ENCODE results near the gene TENT5C.

The TENT5C gene

DNA sequence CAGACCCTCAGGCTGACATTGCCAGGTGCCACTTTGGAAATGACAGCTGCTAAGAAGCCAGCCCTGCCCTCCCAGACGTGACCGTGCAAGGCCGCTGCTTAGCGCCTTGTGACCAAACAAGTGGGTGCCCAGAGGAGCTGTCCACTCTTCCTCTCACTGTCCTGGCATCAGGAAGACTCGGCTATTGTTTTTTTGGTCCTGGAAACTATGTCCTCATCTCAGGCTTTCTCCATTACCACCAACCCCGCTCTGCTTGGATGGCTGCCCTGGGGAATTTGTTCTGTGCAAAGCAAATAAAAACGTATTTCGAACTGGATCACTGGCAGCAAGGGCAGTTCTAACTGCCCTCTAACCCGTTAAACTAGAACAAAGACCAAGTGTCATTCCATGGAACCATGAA, 13.7 kb upstream of the TENT5C start:
- DNase-seq (ENCODE audit: low spot score): no peak

DNA sequence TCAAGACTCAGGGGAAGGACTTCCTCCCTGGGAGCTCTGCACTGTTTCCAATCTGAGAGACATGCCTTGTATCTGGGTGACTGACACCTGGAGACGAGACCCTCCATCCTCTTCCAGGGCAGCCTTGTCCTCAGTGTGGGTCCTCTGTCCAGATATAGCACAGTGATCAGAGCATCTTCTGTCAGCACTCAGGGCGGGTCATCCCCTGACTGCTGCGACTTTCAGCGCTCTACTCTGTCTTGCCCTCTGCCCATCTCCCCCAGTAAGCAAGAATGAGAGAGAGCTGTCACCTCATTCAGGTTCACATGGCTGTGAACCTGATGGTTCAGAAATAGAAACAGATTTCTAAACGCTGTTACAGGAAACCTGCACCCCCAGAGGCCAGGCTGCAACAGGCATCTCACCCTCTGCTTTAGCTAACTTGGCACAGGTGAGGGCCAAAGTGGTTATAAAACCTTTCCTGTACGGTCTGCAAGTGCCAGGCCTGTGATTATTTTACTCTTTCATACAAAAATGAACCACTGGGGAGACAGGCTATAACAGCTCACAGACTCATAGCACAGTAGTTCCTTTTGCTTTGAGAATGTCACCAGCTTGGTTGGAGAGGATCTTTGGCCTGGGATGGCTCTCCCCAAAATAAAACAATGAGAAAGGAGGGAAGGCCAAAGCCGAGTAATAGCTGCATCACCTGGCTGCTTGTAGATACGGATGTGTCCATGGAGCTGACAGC, 11.4 kb upstream of the TENT5C start:
- DNase-seq (ENCODE audit: low spot score): no peak

DNA sequence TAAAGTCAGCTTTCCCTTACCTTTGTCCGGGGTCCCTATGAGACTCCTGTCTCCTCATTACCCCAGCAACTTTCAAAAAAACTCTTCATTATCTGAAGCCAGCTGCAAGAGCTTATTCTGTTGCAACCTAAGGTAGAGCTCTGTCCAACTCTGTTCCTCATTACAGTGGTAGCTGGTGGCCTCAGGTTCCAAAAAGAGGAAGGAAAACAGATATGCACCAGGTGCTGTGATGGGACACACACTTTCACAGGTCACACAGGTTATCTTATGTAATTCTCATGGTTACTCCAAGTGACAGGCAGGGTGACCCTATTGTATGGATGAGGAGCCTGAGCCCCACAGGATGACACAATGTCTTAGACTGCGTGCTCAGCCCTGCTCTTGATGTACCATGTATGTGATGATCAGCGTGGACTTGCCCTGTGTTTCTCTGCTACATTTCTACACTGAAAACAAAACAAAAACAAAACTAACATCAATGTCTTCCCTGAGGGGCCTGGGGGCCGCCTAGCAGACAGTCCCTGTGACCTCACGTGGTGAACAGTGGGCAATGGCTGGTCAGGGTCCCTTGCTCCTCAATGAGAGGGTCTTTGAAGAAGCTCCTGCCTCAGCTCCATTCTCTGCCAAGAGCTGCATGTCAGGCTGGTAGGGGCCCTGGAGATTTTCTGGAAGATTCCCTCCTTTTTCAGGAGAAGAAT, 9.7 kb upstream of the TENT5C start:
- DNase-seq (ENCODE audit: low spot score): no peak

DNA sequence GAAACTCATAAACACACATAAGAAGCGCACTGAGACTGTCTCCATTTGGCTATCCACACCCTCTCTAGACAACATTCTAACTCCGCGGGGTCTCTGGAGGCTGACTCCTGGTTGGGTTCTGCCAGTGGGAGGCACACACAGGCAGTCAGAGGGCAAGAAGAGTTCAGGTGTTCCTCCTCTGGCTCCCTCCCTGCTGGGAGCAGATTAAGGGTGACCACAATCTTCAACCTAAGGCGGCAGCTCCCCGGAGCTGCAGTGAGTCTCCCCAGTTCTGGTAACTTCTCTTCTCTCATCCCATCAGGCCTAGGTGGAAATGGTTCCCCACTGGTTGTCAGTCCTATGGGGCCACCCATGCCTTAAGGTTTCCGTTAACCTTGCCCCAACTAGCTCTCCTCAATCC, 7.4 kb upstream of the TENT5C start:
- DNase-seq (ENCODE audit: low spot score): no peak

DNA sequence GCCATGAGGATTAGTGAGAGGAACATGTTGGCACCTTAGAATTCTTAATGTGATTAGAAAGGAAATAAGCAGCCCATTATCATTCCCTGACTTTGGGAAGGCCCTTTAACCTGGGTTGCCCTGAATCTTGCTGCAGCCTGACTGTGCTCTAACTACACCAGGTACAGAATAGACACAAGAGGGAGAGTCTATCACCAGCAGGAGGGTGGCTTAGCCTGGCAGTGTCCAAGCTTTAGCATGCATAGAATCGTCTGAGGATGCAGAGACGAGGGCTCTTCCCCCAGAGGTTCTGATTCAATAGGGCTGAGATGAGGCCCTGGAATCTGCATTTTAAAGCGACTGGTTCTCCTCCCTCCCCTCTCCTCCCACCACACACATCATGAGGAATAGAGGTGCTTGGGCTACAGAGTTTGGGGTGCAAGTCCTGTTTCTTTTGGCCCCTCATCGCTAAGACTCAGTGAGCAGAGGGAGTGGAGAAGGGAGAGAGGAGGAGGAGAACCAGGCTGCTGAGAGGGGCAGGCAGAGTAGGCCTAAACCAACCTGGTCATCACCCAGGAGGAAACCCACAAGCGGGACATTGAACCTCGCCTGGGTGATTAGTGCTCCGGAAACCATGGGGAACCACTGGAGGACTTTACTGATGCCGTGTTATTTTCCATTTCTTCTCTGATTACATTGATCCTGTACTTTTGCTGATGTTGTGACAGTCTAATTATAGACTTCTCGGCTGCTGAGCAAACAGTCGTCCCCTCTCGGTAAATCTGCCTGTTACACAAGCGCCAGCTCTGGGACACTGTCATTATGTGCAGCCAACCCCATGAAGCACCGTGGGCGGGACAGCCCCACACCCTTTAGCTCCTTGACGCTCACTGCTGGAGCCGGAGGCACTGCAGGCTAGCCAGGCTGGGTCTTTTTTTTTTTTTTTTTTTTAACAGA, 6.3 kb upstream of the TENT5C start:
- DNase-seq (ENCODE audit: low spot score): no peak

DNA sequence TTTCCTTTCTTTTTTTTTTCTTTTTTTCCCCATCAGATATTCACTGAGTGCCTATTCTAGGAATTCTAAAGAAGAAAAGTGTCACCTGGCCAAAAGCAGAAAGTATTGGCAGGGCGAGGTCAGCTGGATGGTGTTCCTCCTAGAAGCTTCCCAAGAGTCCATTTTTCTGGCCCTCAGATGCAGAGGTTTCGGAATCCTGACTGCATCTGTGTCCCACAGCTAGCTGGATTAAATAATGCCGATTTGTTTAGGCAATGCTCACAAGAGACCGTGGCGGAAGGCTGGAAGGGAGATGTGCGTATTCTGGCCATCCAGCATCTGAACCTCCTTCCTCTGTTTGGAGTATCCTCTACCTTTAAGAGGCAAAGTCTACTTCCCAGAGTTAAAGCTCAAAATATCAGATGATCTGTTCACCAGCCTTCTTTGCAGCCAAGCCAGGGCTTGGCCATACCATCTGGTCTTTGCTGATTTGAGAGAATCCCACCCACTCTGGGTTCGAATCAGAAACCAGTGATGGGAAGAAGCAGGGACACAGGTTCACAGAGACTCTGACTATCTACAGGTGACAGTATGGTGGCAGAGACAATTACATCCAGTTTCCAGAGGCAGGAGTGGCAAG, 5.4 kb upstream of the TENT5C start:
- DNase-seq (ENCODE audit: low spot score): no peak

DNA sequence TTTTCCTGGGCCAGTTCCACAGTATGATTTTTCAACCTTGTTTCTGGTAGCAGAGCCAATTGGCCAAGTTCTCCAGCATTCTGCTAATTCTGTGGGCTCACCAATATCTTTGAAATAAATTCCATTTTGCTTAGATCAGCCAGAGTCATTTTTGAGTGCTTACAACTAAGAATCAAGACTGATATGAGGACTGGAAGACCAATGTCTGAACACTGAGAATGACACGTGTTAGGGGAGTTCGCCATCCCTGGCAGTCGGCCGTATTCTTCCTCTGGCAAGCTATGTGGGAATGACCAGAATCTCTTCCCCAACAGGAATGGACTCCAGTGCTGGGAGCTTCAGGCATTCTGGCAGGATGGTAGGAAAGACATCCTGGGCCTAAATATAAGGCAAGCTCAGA, 4.9 kb upstream of the TENT5C start:
- DNase-seq (ENCODE audit: low spot score): no peak

DNA sequence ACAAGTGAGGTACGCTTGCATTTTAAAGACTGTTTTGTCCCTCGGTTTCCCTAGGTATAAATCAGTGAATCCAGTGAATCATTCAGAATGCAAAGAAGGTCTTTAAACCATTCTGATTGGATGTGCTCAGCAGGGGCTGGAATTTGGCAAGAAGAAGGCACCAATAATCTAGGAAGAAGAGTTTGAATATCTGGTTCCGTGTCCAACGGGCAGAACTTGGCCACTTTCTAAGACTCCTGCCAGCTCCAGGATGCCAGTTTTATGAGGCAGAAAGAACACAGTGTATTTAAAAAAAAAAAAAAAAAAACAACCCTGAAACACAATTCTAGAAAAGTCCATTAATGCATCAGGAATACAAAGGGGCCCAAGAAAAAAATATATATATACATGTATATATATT, 3.0 kb upstream of the TENT5C start:
- DNase-seq (ENCODE audit: low spot score): no peak

DNA sequence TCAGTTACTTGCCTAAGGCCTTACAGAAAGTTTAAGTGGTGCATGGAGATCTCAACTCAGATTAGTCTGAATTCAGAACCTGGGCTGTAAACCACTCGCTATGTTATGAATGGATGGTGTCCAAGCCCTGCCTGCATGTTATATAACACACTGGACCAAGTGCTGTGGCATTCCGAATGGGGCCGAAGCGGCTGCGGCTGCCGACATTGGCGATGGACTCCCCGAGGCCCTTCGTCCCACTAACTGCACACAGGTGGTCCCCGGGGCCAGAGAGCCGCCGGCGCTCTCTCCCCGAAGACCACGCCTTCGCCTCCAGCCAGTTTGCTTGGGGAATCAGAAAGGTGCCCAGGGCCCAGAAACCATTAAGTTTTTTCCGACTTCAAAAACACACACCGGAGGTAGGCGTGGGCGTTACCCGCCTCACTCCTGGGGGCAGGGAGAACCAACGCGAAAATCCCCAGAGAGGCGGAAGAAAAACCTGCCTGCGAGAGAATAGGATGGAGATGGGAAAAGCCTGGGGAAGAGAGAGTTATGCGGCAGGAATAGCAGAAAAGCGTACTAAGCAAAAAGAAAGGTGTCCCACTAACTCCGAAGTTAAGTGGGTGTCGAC, 579 bp upstream of the TENT5C start:
- peak; percentile 22 for DNase-seq (ENCODE audit: low spot score)

DNA sequence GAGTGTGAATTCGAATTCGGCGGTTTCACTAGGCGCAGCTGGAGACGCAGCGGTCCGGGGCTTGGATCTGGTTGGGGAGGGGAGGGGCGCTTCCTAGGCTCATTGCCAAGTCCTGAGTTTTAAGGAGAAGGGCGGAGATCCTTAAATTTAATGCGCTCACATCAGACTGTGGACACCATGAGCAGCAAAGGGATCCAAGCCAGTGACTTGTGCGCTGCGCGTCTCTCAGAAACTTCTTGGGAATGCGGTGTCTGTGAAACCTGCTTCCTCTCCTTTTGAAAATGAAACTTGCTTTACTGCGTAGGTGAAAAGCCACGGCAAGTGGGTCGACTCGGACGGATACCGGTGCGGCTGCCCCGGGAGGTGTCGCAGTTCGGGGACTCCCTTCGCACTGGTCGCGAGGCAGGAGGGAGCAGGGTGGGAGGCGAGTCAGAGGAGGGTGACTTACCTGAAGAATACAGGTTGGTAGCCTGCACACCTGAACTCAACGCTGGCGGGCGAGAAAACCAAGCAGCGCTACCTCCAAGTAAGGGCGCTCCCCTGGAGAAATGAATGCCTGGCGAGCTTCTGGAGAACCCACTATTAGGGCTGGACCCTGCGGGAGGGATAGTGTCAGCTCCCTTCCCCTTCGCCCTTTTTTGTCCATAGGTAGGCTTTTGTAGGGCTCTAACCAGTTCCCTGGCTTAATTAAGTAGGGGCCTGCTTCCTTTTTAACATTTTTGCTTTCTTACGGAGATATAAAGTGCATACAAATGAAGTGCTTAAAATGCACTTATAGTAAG, 992 bp downstream of the TENT5C start:
- DNase-seq (ENCODE audit: low spot score): peak; percentile 32

DNA sequence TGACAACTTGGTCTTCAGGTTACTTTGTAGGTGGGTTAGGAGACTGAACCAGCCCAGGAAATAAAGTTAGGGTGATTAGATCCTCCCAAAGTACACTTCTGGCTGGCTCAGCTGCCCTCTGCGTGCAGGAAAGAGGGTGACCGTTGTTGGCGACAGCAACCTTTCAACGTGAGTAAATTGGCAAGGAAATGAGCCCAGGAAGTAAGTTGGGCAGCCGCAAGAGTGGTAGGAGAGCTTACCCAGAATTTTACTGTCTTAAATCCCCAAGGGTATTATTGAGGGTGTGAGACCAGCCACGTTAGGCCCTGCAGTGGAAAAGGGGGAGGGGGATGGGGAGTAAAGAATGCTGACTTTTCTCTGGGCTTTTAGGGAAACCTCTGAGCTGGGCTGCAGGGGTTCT, 1.6 kb downstream of the TENT5C start:
- DNase-seq (ENCODE audit: low spot score): no peak

DNA sequence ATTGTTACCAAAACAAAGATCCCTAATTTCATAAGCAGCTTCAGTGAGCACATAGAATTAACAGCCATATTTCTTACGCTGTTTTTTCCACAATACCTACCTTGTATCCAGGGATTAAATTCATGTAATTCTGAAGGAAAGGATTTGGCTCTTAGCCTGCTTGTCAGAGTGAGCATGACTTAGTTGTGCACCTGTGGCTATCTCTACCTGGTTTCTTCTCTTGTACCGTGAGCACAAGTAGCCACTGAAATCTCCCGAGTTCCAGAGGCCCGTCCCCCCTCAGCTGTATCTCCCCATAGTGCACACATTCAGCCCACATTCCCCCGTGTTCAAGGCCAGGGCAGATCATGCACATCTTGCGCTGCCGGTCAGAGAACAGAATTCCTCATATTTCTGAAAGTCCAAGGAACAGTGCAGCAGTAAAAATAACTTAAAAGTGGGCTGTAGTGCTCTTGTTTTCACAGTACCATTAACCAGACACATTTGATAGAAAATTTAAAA, 2.3 kb downstream of the TENT5C start:
- DNase-seq (ENCODE audit: low spot score): no peak

DNA sequence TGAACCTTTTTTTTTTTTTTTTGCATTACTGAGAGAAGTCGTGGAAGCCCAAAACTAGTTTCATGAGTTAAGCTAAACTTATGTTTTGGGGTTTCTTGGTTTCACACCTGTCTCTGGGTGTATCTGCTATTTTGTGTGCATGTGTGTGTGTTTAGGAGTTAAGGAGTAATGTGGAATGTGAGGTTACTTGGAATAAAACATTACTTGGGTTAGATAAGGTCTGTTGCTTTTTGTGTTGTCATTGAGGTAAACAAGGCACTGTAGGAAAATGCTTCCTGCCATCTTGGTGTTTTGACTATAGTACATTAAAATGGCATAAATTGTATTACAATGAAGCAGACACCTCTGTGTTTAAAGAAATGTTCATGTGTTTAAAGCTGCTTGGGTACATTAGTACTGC, 2.9 kb downstream of the TENT5C start:
- DNase-seq (ENCODE audit: low spot score): no peak

DNA sequence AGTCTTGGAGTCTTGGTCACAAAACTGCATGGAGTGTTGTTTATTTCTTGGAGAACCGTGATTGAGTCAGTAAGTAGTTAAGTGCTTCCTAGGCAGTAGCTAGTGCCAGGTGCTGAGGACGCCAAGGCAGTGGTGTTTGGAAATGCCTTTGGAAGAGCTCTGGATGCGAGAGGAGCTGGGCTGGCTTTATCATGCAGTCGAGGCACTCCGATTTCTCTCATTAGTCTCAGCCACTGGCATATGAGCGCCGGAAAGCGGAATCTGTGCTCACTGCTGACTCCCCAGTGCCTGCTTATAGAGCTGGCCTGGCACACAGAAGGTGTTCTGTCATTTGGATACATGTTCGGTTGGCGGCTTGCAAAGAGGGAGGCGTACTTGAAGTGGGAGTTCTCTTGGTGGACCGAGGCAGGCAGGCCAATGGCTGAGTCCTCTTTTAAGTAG, 3.6 kb downstream of the TENT5C start:
- no peak for DNase-seq (ENCODE audit: low spot score)

DNA sequence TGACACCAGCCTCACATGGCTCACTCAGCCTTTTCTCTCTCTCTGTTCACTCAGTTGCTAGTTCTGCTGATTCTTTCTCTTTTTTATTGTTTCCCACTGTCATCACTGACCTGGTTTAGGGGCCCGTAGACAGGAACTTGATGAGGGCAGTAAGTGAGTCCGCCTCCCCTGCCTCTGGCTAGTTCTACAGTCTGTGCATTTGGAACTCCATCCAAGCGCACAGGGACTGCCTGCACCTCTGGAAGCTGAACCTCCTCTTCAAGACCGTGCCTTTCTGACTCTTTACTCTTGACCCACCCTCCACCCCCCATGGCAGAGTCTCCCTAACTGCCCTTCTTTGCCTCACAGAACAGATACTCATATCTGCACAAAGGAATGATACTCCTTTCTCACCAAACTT, 4.2 kb downstream of the TENT5C start:
- no peak for DNase-seq (ENCODE audit: low spot score)

DNA sequence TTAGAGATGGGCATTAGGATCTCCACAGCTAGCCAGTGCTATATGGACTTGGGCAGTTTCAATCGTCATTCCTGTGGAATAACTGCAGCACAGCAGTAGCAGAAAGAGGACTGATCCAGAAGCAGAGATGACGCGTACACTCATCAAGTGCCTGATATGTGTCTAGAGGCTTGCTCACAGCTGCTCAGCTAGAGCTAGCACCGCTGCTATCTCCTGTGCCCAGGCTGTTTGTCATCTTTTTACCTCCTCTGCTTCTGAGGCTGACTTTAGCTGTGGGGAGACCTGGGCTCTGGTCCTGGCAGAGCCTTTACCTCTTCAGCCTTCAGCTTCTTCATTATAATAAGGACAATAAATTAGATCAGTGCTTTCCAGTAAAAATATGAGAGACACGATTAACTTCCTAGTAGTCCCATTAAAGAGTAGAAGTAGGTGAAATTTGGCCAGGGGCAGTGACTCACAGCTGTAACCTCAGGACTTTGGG, 5.3 kb downstream of the TENT5C start:
- no peak for DNase-seq (ENCODE audit: low spot score)

DNA sequence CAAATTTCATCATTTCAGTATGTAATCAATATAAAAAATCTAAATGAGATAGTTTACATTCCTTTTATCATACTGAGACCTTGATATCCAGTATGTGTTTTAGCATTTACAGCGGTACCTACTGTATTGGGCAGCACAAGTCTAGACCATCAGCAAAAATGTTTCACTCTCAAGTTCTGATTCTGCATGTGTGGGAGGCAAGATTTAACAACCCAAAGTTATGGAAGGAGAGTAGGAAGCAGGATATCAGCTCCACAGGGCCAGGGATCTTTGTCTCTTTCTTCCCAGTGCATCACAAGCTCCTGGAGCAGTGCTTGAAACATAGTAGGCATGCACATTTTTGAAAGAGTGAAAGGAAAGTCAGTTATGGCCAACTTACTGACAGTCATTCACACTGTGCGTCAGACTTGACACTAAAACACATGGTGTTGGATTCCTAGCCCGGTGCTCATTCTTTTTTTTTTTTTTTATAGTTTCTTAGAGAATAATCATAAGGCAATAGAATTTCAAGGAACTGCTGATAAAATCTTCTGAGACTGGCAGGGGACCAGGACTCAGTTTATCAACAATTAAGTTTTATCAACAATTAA, 6.1 kb downstream of the TENT5C start:
- DNase-seq (ENCODE audit: low spot score): no peak

DNA sequence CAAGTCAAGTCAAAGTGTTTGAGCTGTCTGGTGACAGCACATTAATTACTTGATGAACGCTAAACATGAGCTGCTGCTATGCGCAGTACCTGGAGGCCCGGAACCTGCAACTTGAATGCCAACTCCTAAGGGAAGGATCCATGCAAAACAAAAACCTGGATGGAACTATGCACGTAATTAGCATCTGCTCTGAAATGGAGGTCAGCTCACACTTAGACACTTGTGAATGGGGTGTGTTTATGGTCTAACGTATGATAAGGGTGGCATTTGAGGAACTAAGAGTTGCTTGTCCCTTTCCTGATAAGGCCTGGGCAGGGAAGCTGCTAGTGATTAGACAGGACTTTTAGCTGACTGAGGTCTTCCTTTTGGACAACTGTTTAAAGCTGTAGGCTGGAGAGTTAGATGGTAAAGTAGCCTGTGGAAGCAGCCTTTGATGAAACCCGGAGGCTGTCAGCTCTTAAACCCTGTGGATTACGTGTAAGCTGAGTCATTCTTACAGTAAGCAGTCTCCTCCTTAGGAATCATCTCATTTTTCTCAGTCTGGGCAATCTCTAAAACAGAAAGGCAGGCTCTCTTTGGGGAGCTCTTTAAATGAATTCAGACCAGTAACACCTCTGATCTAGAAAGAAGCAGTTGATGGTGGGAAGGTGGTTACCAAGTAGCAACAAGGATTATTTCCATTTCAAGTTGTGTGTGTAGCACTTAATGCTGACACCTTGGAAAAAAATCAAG, 6.8 kb downstream of the TENT5C start:
- DNase-seq (ENCODE audit: low spot score): peak; percentile 79

DNA sequence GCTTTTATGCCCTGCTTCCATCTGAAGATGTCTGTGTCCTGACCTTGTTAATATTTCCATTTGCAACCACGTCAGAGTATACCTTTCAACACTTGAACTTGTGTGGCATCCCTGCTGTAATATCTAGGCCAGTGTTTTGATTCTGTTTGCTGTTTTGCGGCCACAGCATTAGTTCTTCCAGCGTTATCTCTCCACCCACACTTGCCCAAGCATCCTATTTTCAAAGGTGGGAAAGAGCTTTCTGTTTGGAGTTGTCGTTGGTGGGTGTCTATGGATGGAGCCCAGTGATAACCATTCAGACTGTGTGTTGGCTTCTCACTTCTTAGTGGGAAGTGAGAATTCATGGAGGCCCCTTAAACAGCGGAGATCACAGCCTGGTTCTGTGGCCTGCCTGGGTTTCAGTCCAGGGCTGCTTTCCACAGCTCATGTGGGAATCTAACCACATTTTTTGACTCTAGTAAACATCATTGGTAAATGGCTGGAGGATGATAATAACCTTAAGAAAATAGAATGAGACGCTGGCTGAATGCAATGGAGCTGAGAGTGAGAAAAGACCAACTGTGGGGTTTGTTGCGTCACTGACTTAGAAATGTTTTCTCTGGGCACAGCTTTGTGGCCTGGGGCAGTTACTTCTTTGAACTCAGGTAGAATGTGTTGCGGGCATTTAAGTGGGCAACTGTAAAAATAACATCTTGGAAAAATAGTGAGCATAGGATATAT, 7.6 kb downstream of the TENT5C start:
- DNase-seq (ENCODE audit: low spot score): no peak
